Breast epithelium (tissue), 3 donors: ENCODE data around the gene FCGR3A.
"Not testable (repeated sequence)": the region's sequence is repeated elsewhere in the genome, so short reads cannot be mapped to it uniquely, and the experiment has no call there.

Source experiments
- CTCF ChIP-seq, 3 donors: fragments of 450-650 bp; IDR thresholded peaks; one replicate each; pipeline ENCODE4 v1.5.1; 2016 to 2017; ENCODE audit warnings: antibody characterized with exemption in 3 of 3, mild to moderate bottlenecking in 3 of 3, moderate library complexity in 3 of 3
- POLR2A ChIP-seq: fragments of 450-650 bp; IDR thresholded peaks from one replicate; pipeline ENCODE4 v1.6.1; 2016; ENCODE audit warnings: antibody characterized with exemption, mild to moderate bottlenecking, moderate library complexity
- POLR2AphosphoS5 ChIP-seq, 3 donors: sonication (generic); formaldehyde crosslinking; IDR thresholded peaks; one replicate each; pipeline ENCODE4 v1.6.1; 2017; ENCODE audit warnings: antibody characterized with exemption in 3 of 3

DNA sequence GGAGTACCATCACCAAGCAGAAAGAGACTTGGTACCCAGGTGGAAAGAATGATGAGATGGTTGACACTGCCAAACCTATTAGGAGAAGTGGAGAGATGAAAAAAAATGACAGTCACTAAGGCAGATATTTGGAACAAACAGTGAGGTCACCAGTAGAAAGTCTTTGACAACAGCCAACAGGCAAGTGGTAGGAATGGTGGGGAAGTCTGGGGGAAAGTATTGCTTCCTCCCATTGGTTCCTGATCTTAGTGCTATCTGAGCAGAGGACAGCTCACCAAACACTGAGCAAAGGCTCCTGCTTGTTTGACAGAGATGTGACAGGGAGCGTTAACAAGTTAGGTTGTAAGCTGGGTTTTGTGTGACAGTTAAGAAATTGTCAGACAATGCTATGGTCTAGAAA lies 6.5 kb downstream of the FCGR3A start:
- not testable (repeated sequence) for TF ChIP-seq CTCF (IDR thresholded peaks at IDR 0.05); POLR2AphosphoS5 (IDR thresholded peaks at IDR 0.05); POLR2A
